ENCODE data around the gene R3HDM2. TPM values are rescaled to one million over a fixed set of nuclear protein-coding genes. Genes with fewer than 3 reads are reported as not detected.

The R3HDM2 gene
- total and polyA plus RNA-seq, 2 of the 13 experiments (the other 11 are each of a cell fraction or from before 2014, with no cell fraction given): 11.1 to 23.5 TPM

GRCh38 chr12:57243521-57244311, 187.1 kb downstream of the R3HDM2 start:
- peak; percentile 62 for FAIRE-seq
- POLR2A ChIA-PET: interaction anchor here (0.8 to 8.9 kb wide), 6 partner anchors 14 to 211 kb away, joined by 3 to 116 read pairs (median 4); partner anchors contain the start of genes INHBE and SHMT2
- Histone ChIP-seq H3K27me3 (ENCODE audit: control insufficient read depth in 1 of 2, insufficient read depth in 2 of 2, low read length in 2 of 2) (peaks cover 19 to 55% of the 10 kb centered on the region in 2 experiments), H3K9me3 (ENCODE audit: low read length) (no peaks in the 10 kb centered on the region), H3K4me3 (replicated peaks in 1 of 3; ENCODE audit: insufficient read depth in 1 of 3, low read depth in 2 of 3, low read length in 3 of 3) (peak overlapping the region; percentile 51 to 72 (median 58)), H4K20me1 (ENCODE audit: insufficient read depth, low read length) (no peaks in the 10 kb centered on the region), H3K36me3 (replicated peaks in 1 of 2; ENCODE audit: control insufficient read depth in 1 of 2, insufficient read depth in 2 of 2, low read length in 2 of 2) (no peaks in the 10 kb centered on the region), H2AFZ (ENCODE audit: low read length) (no peak overlapping the region), H3K27ac (ENCODE audit: extremely low read length, insufficient read depth, low read length) (no peak overlapping the region), H3K4me2 (ENCODE audit: low read depth, low read length) (peak overlapping the region; percentile 98), H3K79me2 (ENCODE audit: insufficient read depth, low read length) (no peaks in the 10 kb centered on the region), H3K9ac (ENCODE audit: insufficient read depth, low read depth, low read length) (peak overlapping the region; percentile 21; the same call in 1 of the 2 replicates), H3K4me1 (ENCODE audit: insufficient read depth, low read length) (peaks cover 57% of the 10 kb centered on the region)
- intact Hi-C loops (cut with micrococcal nuclease; ENCODE audit: unreplicated experiment): loop anchor here (1.0 kb wide), 1 partner anchor 29 kb away; no protein-coding TSS in a partner anchor
- WGBS (ENCODE audit: low lambda C conversion rate): 3% methylated on average over 27 of the region's 41 CpGs
- peak; percentile 54 for DNase-seq (ENCODE audit: low spot score)
- peak; percentile 36 for ATAC-seq
- CTCF ChIA-PET (ENCODE audit: low intra/inter-chr PET ratio, low total read pairs): interaction anchor here (0.6 to 11.7 kb wide), 3 partner anchors 19 to 379 kb away, joined by 3 to 308 read pairs (median 6); partner anchors contain the start of gene NXPH4
- in situ Hi-C loops (cut with HindIII; ENCODE audit: extremely low pct_ligation_motif_present, low pct_unique_long_range_greater_than_20kb): no loop called here
- no TSS peak for BruUV-seq (replicated peaks)
- TF ChIP-seq SMAD3 (CRISPR knock-in tag; IDR thresholded peaks at IDR 0.05): 0 out of 2 replicates have a peak, but pooled peaks have one; percentile 28
- peak; percentile 25; the same call in 1 of the 2 replicates for TF ChIP-seq ZFY (CRISPR knock-in tag; IDR thresholded peaks at IDR 0.05)
- peak; percentile 100 for TF ChIP-seq ZNF142 (CRISPR knock-in tag; IDR thresholded peaks at IDR 0.05)
- TF ChIP-seq ZNF883 (CRISPR knock-in tag; IDR thresholded peaks at IDR 0.05; ENCODE audit: not compliant biosample characterization): no peak
- 0 out of 2 replicates have a peak, but pooled peaks have one; percentile 10 for TF ChIP-seq ZNF510 (CRISPR knock-in tag; IDR thresholded peaks at IDR 0.05; ENCODE audit: low read depth)
- peak; percentile 33; the same call in 1 of the 2 replicates for TF ChIP-seq MAX (IDR thresholded peaks at IDR 0.05)
- TF ChIP-seq SP2 (CRISPR knock-in tag; IDR thresholded peaks at IDR 0.05): no peak
- TF ChIP-seq FOXJ3 (CRISPR knock-in tag; IDR thresholded peaks at IDR 0.05; ENCODE audit: borderline replicate concordance): no peak
- no peak for TF ChIP-seq ATF5 (CRISPR knock-in tag; IDR thresholded peaks at IDR 0.05; ENCODE audit: low read depth)
- TF ChIP-seq CTCF (CRISPR knock-in tag; IDR thresholded peaks at IDR 0.05): peak; percentile 85
- TF ChIP-seq ZNF597 (CRISPR knock-in tag; IDR thresholded peaks at IDR 0.05): no peak
- peak; percentile 12 for TF ChIP-seq TEAD3 (CRISPR knock-in tag; optimal IDR thresholded peaks at IDR 0.05; ENCODE audit: borderline replicate concordance)
